NCI-H774 (cell line): ENCODE measurements around the gene FASTKD3.

Source experiments
- DNase-seq: peaks from one replicate; lab custom pipeline; 2025; lab: John Stamatoyannopoulos, UW

FASTKD3 gene

DNA sequence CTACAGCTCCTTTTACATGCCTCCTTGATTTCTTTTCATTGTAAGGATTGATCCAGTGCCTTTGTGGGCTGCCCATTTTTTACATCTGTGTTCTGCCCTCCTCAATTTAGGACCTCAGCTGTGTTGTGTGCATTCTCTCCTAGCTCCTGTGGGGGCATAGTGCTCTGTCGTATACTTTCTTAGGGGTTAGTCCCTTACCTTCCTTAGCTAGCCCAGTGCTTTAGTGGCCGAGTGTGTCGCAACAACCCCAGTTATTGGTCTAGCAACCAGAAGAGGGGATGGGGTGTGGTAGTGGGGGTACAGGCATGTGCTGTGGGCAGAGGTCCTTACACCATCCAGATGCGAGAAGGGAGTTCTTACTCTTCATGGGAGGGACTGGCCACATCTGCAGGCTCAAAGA lies 12.3 kb upstream of the FASTKD3 start:
- DNase-seq = no peak

DNA sequence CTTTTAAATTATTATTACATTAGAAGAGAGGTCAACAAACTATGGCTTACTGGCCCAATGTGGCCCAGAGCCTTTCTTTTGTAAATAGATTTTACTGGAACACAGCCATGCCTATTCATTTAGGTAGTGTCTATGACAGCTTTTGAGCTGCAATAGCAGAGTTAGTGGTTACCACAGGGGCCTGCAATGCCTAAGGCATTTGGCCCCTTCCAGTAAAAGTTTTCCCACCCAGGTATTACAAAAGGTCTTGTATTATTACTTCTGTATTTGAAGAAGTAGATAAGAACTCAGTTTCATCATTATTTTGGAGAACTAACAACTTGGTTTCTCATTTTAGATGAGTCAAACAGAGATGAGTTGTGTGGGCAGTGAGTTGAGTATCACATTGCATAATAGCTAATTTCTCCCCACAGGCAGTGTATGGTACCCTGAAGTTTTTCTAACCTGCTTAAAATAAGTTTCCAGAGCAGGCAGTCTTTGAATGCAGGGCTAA lies 9.6 kb upstream of the FASTKD3 start:
- no peak for DNase-seq

DNA sequence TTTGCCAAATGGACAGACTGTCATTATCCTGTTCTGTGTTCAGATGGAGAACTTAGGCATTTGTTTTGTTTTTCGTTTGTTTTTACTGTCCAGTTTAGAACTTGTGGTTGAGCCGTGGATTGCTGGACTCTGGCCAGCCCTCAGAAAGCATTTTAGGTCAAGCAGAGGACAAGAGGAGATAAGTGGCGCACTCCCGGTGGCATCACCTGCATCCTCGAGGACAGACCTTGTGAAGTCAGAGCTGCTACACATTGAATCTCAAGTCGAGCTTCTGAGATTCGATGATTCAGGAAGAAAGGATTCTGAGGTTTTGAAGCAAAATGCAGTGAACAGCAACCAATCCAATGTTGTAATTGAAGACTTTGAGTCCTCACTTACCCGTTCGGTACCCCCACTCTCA lies 9.0 kb upstream of the FASTKD3 start:
- no peak for DNase-seq

DNA sequence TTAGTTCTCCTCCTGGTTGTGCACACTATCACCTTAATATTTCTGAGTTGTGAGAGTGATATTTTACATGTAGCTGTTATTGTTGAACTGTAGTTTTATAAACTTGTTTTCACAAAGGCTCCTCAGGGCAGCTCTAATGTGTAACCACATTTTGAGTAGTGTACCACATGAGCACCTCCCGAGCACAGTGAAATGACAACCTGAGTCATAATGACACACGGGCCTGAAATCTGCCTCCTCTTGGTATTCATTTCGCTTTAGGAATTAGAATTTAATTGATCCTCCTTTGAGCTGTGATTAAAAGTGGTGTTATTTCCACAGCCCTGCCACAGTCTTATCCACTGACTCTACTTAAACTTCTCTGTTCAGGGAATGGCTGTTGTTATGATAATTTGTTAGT lies 8.0 kb upstream of the FASTKD3 start:
- no peak for DNase-seq

DNA sequence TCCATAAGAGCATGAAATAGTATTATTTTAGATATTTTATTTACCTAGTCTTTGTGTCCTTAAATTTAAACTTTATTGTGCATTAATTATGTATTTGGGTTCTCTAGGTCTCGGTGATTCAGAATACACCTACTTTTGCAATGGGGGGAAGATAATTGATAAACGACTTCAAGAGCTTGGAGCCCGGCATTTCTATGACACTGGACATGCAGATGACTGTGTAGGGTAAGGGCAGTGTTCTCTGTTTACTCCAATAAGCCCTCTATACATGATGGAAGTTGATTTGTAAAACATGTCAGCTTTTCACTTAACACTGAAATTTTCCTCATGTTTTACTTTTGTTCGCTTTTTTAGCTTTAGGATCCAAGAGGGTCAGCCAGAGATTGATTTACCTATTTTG lies 6.3 kb upstream of the FASTKD3 start:
- DNase-seq = no peak

DNA sequence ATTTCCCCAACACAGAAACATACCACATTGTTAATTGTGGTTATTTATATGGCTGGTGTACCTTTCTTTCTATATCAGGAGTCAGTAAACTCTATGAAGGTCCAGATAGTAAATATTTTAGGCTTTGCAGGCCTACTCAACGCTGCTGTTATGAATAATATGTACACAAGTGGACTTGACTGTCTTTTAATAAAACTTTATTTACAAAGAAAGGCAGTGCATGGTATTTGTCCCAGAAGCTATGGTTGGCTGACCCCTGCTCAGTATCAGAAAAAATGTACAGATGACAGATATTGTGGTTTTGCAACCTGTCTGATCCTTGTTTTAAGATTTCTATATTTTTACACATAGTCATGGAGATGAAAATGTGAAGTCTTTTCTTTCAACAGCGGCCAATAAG lies 5.8 kb upstream of the FASTKD3 start:
- DNase-seq = no peak

DNA sequence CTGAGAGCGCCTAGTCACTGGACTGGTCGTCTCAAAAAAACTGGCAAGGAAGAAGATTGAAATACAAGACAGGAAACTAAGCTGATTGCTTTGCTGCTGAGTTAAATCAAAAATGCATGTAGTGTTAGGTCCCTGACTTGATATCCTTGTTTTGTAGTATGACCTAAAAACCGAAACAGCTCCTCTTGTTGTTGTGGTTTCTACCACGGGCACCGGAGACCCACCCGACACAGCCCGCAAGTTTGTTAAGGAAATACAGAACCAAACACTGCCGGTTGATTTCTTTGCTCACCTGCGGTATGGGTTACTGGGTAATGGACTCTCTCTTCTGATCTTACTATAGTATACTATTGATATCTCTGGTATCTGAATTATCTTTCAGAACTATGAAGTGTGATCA lies 4.4 kb upstream of the FASTKD3 start:
- no peak for DNase-seq

DNA sequence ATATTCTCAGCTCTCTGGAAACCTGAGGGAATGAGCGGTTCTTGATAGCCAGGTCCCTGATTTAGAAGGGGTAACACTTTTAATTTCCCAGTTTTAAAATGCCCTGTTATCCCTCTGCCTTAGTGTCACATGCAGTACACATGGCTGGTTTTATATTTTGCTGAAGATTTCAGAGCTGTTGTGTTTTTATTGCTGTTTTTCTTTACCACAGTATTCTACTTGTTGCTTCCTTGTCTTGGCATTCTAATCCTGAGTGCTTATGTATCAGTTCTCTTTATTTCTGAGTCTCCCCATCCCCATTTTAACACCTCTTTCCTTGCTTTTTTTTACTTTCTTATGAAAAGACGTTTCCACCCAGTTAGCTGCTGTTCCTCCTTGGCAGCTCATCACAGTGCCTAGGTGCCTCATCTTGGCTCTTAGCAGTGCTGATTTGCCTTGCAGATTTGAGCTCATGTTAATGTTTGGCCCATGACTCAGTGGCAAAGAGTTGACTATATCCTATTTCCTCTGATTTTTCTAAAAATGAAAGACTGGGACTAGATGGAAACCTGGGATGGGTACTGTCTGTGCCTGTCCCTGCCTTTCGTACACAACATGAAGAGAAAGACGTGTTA lies 3.8 kb upstream of the FASTKD3 start:
- DNase-seq = no peak

DNA sequence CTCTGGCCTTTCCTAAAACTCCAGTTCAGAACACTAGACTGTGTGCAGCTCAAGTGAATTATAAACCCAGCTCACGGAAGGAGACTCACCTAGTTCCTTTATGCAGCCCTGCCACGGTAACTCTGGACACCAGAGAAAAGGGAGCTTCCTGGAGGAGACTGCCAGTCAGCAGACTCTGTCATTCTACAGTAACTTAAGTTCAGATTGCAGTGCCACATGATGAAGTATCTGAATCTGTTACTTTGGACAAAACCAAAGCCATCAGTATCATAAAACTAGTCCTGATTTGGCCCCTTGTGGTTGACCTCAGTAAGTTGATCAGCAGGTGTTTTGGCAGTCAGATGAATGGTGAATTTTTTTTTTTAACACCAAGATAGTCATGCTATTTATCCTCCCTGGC lies 2.8 kb upstream of the FASTKD3 start:
- no peak for DNase-seq

DNA sequence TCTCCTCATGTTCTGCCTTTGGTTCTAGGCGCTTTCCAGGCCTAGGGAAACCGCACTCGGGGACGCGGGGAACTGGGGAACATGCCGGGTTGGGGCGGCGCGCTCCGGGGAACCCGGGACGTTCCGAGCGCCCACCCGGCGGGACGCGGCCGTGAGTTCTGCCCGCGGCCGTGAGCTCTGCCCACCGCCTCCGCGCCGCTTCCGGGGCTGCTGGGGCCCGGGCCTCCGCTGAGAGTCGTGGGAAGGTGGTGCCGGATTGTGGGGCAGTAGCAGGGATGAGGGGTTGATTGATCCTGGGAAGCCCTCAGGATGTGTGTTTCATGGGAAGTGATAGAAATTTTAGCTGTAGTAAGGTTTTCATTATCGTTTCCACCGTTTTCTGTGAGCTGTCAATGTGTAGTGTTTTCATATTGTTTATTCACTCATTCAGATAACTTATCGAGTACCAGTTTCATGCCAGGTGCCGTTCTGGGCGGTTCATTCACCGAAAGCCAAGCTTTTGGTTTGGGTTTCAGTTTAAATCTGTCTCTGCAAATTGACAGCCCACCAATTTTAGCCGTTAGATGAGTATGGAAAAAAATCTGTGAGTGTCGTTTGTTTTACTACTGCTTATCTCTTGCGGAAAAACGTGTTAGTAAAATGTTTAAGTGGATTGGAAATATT lies 774 bp upstream of the FASTKD3 start:
- DNase-seq = no peak

DNA sequence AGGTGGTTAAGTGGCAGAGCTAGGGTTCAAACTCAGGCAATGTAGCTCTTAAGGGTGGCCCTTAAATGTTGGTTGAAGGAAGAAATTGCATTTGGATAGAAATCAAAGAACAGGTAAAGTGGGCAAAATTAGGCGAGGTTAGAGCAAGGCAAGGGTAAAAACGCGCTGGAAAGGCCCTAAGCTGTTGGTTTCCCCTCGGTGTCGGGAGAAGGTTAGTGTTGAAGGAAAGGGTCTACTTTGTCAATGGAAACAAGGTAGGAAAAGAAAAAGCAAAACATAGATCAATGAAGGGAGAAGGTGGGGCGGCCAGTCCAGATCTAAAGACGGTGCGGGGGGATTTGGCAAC lies 431 bp downstream of the FASTKD3 start:
- DNase-seq = no peak

DNA sequence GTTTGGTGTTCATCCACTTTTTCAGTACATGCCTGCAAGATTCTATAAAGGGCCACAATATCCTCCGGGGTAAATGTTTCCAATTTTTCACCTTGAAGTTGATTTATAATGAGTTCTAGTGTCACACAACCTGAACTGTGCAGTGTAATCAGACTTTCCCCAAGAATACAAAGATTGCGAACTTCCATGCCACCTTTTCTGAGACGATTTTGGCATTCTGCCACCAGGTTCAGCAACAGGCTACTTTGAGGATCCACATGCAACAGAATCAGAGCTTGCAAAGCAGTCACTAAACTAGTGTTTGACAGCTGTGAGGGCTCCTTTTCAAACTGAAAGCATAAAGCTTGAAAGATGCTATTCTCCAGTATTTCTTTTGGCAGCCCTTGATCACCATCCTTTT lies 1.6 kb downstream of the FASTKD3 start:
- DNase-seq = no peak

DNA sequence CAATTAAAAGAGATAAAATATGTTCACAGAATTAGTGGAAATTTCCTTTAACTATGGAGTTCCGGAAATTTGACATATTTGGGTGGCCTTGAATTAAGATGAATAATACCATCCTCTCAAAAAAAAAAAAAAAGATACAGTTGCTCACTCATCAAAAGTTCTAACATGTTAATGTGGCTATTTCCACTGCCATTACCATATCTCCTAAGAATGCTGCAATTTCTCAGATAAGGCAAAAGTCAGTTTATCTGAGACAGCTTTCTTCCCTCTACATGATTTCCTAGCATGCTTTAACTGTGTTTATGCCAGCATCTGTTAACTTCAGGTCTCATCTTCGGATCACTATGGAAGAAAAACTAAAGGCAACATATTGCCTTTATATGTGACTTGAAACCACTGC lies 2.6 kb downstream of the FASTKD3 start:
- no peak for DNase-seq

DNA sequence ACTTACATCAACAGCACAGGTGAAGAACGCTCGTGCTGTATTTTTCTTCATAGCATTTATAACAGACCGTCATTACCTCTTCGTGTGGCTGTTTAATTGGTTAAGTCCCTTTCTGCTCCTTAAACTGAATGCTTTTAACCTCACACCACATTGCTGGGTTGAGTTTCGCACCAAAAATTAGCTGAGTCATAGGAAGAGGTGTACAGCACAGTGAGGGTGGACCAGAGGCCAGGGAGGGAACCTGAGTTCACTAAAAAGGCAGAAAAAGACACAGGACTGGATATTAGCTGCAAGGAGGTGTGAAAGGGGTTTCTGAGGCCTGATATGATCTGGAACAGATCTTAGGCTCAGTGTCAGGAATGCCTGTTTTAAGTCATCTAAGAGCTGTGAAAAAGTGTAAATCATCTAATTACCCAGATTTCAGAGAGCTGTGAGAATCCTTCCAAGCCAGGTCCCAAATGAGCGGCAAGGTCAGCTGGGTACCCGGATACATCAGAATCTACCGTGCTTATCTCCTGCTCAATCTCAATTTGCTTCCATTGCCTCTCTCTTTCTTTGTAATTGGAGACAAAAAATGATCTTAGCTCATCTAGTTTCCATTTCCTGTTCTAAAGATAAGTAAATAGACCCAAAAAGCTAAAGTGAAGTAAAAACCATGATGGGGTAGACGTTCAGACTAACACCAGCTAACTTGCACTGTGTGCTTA lies 10.8 kb downstream of the FASTKD3 start:
- DNase-seq = no peak

DNA sequence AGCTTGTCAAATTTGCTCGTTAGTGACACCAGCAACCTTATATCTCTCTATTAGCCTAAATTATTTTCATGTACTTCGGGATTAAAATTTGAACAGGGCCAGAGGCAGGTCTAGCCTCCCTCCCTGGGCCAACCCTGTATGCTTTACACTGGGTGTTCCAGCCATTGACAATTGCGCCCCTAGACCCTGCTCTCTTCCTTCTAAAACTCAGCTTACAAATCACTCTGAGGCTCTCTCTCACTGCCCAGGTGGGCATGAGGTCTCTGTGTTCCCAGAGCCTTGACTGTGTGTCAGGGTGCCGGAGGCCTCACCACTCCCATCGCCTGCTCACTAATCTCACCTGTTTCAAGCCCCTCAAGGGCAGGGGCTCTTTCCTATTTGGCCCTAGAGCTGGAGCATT lies 11.5 kb downstream of the FASTKD3 start:
- DNase-seq = no peak

DNA sequence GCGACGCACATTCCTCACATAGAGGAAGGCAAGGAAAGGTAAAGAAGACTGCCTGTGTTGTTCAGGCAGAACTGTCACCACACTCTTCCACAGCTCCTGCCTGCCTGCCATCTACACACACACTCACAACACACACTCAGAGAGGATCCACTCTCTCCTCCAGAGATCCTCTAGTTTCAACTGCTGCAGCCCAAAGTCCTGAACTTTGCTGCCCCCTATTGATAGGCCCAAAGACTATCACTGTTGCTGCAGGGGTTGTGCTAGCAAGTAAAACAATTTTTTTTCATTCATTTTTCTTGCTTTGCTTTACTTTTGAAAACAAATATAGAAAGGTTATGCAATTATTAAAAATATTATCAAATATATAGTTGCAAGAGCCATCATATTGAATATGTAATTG lies 12.0 kb downstream of the FASTKD3 start:
- peak; percentile 60 for DNase-seq

DNA sequence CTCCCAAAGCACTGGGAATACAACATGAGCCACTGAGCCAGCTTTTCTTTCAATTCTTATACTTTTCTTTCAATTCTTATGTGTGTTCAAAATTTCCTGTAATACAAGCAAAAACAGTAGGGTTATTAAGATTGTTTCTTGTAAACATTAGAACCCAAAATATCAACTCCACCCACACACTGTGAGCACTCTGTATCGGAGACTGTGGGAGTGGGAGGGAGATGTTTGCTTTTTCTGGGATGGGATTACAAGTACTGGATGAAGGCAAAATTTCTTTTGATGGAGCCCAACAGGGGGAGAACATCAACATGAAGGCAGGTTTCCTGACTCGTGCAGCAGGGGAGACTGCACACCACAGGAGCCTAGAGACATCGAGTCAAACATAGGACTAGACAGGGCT lies 13.2 kb downstream of the FASTKD3 start:
- no peak for DNase-seq

DNA sequence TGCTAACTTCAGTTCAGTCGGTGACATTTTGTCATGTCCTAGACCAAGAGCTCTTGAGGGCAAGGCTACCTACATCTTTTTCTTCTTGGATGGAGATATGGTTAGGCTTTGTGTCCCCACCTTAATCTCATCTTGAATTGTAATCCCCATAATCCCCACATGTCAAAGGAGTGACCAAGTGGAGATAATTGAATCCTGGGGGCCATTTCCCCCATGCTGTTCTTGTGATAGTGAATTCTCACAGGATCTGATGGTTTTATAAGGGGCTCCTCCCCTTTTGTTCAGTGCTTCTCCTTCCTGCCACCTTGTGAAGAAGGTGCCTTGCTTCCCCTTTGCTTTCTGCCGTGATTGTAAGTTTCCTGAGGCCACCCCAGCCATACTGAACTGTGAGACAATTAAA lies 15.8 kb downstream of the FASTKD3 start:
- no peak for DNase-seq

DNA sequence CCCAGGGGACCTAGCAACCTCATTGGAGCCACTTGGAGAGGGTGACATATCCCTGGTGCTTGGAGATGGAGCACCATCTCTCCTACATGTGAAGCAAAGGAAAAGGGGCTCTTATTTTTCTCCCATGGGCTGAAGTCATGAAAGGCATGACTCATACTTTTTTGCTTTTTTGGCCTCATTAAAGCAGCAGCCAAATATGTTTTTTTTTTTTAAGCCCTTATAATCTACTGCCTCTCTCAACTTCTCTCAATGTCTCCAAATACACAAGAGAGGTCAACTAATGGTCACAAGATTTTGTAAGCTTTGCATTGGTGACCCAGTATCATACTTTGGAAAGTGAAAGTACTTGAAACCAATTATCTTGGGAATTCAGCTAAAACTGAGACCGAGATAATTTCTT lies 16.3 kb downstream of the FASTKD3 start:
- DNase-seq = no peak

DNA sequence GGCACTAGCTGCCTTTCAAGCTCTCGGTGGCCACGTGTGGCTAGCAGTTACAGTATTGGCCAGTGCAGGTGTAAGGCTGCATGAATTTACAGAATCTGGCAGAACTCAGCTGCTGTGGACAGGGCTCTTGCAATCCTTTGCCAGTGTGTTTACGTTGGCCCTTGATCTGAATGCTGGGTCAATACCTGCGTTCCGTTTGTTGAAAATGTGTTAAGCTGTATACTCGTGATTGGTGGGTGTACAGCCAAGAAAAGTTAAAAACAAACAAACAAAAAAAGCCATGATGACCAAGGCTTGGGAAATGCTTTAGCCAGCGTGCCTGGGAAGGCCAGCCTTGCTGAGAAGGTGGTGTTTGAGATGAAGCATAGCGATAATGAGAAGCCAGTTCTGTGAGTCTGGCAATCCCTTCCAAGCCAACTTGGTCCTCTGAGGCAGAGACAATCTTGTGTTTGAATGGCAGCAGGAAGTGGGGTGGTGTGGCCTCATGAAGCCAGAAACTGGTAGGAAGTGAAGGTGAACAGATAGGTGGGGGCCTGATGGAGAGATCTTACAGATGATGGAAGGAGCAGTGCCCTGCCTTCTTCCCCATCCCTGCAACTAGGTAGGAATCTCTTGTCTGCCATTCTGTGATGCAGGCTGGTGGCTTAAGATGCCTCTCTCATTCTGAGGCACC lies 17.1 kb downstream of the FASTKD3 start:
- DNase-seq = peak; percentile 38

DNA sequence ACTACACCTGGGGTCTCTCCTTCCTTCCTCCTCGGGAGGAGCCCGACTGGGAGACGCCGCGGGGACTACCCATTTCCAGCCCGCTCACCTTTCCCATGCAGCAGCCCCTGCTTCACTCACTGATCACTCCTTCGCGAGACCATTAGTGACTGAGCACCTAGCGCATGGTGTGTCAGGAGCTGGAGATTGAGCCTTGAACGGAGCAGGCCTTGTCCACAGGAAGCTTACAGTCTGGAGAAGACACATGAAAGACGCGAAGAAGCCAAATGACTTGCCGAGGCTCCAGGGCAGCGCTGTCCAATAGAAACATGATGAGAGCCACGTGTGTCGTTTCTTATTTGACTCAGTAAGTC lies 17.6 kb downstream of the FASTKD3 start:
- DNase-seq = peak; percentile 41

DNA sequence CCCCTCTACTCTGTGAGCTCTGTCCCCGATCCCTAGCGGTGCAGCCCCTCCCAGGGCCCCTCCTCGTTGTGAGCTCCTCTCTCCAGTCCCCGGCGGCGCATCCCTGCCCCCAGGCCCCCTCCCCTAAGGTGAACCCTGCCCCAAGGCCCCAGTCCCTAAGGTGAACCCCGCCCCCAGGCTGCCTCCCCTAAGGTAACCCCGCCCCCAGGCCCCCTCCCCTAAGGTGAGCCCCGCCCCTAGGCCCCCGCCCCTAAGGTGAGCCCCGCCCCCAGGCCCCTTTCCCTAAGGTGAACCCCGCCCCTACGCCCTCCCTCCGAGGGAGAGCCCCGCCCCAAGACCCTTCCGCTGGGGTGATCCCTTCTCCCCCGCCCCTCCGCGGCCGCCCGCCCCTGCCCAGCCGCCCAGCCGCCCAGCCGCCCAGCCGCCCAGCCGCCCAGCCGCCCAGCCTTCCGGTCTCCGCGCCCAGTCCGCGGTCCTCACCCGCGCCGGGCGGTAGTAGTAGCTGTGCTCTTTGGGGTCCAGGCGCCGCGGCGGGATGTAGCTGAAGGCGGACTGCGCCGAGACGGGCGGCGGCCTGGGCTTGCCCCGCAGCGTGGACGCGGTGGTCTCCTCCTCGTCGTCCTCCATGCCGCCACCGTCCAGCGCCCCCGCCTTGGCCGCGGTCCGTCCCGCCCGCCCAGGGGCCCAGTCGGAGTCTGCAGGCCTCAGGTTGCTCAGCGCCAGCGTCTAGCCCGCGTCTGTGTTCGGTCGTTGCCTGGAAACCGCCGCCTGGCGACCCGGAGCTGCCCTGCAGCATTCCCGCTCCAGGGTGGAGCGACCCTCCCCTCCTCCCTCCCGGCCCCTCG lies 18.2 kb downstream of the FASTKD3 start, which contains the start of gene CFAP90:
CFAP90 (minus strand) TSS at position 739 of the 845 bp plus-strand sequence; CDS start at position 627, 112 bp downstream.
- DNase-seq = peak; percentile 63
